GM21529 (cell line): Measurements from ENCODE around the gene IKBKG.
A peak's percentile ranks its signal among the peaks of the same experiment; 100 is the strongest.
"Not testable (repeated sequence)": the region's sequence is repeated elsewhere in the genome, so short reads cannot be mapped to it uniquely, and the experiment has no call there.

Source experiments
- ATAC-seq: cut with Tn5 transposase; IDR thresholded peaks from one replicate; pipeline ENCODE4 v1.9.1; 2021; ENCODE audit not compliant: unreplicated experiment

IKBKG gene

DNA sequence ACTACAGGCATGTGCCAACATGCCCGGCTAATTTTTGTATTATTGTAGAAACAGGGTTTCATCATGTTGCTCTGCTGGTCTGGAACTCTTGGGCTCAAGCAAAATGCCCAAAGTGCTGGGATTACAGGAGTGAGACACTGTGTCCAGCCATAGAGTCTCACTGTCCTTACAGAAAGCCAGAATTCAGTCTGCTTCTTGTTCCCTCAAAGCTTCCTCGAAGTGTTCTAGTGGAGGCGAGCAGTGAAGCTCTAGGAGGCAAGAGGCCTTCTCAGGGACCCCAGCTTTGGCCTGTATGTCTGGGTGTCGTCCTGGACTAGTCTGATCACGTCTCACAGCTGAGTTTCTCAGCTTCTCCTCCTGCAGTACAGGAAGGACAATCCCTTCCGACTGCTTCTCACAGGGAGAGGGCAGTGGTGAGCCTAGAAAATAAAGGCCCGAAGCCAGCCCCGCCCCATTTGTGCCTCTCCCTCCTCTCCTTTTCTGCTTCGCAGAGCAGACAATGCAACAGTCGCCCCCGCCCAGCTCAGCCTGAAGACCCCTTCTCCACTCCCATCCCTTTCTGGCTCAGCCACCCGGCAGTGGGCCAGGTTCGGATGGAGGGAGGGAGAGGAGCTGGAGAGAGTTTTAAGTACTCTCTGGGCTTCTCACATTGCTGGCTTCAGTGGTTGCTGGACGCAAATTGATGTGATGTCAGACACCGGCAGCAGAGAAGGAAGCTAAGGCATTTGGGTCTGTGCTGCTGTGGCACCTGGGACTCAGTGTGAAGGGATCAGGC, 20.3 kb upstream of the IKBKG start:
- peak; percentile 74 for ATAC-seq

DNA sequence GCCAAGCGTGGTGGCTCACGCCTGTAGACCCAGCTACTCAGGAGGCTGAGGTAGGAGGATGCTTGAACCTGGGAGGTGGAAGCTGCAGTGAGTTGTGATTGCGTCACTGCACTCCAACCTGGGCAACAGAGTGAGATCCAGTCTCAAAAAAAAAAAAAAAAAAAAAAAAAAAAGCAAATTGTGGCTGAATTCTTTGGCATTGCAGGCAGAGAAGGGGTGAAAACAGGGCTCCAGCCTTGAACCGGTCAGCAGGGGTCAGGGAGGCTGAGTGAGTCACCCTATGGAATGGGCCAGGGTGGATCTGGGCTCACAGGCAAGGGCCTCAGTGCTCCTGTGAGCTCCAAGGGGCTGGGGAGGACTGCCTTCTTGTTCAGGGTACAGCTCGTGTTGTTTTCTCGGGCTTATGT, 18.2 kb upstream of the IKBKG start:
- no peak for ATAC-seq

DNA sequence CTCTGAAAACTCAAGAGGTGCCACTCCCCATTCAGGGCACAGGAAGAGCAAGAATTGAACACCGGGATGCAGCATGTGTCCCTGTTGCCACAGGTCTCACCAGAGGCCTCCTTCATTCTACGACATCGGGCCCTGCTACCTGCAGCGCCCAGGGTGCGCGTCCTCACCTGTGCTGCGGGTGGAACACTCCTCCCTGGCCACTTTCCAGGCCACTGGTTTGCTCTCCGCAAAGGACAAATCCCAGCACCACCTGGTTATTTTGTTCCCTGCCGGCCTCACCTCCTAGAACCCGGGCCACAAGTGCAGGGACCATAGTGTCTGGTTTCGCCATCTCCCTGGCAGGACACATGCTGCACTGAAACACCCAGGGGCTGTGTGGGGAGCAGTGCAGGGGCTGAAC, 17.1 kb upstream of the IKBKG start:
- no peak for ATAC-seq

DNA sequence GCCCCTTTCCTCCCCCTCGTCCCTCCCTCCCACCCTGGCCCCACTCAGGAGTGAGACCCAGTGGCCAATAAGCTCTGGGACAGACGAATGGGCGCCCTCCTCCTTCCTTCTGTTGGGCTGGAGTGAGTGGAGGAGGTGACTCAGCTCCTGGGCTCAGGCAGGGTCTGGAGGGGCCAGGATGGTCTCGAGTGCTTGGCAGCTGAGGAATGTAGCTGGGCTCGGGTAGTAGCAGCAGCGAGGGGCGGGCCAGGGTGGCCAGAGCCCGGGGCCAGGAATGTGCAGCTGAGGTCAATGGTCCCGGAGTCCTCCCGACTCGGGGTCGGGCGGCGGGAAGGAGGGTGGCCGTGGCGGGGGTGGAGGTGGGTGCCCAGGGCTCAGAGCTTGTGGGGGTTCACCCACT, 15.8 kb upstream of the IKBKG start:
- no peak for ATAC-seq

DNA sequence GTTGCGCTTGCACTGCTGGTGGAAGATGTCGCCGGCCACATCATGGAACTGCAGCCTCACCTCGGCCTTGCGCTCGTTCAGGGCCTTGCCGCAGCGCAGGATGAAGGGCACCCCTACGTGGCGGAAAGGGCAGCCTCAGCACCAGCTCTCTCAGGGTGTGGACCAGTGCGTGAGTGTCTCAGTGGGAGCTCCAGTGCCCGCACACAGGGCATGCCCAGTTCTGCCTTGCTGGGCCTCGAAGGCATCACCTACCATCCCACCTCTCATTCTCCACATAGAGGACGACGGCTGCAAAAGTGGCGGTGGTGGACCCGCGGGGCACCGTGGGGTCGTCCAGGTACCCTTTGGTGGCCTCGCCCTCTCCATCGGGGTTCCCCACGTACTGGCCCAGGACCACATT, 14.7 kb upstream of the IKBKG start:
- no peak for ATAC-seq

DNA sequence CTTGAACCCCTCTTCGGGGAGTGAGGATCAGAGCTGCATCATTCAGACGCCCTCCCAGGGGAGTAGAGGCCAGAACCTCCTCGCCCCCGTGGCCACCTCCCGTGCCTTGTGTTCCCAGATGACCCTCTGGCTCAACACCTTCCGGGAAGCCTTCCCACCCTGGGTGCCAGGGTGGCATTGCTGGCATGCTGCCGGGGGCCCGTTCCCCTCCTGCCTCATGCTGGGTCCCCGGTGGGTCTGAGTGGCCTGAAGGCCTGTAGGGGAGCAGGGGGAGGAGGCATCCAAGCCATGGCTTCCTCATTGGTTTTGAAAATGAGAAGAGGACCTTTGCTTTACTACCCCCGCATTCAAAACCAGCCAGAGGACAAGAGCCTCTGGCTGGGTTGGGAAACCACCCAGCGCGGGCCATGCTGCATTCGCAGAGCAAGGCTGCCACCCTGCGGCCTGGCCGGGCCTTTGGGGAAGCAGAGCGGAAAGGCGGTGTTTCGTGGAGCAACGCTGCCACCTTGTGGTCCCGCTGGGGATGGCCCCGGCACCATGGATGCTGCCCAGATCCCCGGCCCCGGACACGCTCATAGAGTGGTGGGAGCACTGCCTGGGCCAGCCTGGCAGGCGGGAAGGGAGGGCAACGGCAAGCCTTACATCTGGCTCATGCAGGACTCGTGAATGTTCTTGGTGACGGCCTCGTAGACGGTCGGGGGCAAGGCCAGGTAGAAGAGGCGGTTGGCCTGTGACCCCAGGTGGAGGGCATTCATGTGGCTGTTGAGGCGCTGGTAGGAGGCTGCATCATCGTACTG, 12.7 kb upstream of the IKBKG start:
- peak; percentile 96 for ATAC-seq

DNA sequence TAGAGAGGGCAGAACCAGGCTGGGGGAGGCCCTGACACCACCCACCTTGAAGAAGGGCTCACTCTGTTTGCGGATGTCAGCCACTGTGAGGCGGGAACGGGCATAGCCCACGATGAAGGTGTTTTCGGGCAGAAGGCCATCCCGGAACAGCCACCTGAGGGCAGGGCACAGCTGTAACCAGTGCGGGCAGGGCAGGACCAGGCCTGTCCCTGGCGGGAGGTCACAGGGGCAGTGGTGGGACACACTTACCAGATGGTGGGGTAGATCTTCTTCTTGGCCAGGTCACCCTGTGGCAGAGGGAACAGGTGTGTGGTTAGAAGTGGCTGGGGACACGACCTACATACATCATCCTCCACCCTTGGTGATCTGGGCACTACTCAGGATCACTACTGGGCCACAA, 11.5 kb upstream of the IKBKG start:
- ATAC-seq, result no peak

DNA sequence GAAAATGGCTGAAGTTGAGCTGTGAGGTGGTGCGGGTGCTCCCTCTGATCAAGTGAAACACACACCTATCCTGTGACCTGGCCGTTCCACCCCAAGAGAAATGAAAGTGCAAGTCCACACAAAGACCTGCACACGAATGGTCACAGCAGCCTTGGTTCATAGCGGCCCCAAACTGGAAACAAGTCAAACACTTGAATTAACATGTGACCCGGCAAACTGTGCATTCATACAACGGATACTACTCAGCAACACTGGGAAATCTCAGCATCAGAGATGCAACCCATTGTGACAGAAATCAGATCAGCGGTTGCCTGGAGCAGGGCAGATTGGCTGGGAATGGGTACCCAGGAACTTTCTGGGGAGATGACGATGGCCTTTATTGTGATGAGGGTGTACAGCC, 8.3 kb upstream of the IKBKG start:
- no peak for ATAC-seq

DNA sequence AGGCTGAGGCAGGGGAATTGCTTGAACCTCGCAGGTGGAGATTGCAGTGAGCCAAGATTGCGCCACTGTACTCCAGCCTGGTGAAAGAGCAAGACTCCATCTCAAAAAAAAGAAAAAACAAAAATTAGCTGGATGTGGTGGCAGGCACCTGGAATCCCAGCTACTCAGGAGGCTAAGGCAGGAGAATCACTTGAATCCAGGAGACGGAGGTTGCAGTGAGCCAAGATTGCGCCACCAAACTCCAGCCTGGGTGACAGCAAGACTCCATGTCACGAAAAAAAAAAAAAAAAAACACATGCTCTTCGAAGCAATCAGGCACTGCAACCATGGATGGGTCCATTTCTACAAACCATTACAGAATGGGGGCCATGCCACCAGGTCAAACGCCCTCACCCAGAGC, 7.1 kb upstream of the IKBKG start:
- ATAC-seq, result not testable (repeated sequence)

DNA sequence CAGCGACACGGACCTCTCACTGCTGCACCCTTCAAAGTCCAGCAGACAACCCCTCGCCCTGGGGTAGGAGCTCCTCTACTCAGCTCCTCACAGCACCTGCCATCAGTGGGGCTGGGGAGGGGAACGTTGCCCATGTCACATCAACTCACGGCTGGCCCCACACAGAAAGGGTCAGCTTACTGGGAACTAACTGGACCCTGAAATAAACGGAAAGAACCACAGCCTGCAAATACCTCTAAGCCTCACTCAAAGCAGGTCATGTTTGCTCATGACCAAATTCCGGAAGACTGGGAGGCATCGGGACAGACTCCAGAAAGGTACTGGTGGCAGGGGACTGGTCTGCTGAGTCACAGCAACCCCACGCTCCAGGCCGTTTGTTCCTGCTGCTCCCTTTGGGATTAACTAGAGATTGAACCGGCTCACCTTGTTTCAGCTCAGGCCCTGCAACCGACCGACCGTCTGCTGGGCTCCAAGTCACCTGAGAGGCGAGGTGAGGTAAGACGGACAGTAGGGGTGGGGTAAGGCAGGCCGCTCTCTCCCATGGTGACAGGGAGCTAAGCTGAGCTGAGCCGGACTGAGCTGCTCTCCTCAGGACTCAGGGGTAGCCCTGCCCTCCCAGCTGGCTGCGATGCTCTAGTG, 6.4 kb upstream of the IKBKG start:
- ATAC-seq, result no peak

DNA sequence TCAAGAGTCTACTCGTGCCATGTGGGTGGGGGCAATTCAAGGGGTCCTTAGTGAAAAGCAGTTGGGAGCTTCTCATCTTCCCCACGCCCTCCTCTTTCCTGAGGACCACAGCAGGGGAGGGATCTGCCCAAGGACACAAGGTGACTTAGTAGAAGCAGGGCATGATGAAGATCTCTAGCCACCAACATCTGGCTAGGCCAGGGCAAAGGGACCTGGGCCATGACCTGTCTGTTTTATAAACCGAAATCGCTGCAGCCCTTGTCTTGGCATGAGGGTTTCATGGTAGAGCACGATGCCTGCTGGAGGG, 5.9 kb upstream of the IKBKG start:
- no peak for ATAC-seq

DNA sequence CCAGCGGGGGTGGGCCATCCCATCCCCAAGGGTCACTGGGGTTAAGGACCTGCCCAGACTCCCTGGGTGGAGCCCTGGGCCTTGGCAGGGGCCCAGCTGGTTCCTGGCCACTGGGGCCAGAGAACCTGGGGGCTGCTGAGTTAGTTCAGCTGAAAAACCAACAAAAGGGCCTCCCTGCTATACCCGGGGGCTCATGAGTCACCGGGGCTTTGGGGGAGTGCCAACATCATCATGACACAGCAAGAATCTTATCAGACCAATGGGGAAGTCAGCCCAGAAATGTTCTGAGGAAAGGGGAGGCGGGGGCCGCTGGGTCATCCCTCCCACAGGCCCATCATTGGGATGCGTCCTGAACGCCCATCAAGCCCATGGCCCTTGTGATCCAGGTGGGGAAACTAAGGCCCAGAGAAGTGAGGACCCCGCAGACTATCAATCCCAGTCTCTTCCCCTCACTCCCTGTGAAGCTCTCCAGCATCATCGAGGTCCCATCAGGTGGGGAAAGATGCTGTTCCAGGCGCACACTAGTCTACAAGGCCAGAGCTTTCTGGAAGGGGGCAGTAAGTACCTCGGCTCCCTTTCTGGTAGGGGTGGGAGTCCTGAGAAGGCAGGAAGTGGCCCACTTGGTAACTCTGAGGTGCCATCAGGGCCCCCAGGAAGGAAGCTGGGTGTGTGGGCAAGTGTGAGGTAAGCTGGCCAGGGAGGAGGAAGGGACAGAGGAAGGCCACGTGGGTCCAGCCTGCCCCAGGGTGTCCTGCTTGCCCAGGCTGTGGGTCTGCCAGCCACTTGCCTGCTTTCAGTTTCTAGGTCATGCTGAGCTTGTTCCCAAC, 5.3 kb upstream of the IKBKG start:
- ATAC-seq, result no peak

DNA sequence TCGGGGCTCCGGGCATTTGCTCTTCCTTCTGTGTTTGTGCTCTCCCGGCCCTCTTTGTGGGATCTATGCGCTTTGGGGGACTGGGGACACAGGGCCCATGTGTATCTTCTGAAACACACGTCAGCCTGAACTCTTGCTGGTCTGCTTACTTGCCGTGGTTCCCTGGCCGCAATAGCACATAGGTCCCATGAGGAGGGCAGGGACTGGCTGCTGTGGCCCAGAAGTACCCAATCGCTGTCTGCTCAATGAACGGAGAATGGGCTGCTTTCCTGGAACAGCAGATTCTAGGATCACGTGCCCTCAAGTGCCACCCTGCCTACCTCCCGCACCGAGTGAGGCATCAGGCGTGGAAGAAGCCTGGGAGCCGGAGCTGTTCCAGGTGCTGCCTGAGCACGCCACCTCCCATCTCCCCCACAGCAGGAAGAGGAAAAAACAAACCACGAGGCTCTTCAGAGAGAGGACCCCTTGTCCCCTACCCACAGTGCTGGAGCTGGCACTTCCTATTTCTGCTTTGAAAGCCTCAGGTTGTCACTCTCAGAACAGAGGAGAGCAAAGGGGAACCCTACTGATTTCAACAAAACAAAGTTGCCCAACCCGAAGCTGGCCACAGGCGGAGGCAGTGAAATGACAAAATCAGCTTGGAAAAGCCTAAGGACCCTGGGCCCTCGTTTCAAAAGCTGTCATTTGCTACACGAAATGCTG, 4.5 kb upstream of the IKBKG start:
- ATAC-seq, result no peak

DNA sequence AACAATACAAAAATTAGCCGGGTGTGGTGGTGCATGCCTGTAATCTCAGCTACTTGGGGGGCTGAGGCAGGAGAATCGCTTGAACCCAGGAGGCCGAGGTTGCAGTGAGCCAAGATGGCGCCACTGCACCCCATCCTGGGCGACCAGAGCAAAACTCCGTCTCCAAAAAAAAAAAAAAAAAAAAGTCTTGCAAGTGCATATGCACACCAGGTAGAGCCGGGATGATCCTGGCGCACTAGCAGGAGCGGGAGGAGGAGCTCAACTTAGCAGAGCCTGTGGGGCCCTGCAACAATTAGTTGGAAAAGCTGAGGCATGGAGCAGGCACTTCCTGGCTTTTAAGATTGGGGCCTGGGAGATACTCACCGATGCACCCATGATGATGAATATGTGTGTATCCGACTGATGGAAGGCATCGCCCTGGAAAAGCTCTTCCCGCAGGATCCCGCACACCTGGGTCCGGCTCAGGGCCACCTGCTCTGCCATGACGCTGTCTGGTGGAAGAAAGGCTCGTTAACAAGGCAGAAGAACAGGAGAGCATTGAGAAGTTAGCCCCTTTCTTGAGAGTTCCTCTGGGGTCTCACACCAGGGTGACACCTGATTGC, 1.6 kb upstream of the IKBKG start:
- no peak for ATAC-seq

DNA sequence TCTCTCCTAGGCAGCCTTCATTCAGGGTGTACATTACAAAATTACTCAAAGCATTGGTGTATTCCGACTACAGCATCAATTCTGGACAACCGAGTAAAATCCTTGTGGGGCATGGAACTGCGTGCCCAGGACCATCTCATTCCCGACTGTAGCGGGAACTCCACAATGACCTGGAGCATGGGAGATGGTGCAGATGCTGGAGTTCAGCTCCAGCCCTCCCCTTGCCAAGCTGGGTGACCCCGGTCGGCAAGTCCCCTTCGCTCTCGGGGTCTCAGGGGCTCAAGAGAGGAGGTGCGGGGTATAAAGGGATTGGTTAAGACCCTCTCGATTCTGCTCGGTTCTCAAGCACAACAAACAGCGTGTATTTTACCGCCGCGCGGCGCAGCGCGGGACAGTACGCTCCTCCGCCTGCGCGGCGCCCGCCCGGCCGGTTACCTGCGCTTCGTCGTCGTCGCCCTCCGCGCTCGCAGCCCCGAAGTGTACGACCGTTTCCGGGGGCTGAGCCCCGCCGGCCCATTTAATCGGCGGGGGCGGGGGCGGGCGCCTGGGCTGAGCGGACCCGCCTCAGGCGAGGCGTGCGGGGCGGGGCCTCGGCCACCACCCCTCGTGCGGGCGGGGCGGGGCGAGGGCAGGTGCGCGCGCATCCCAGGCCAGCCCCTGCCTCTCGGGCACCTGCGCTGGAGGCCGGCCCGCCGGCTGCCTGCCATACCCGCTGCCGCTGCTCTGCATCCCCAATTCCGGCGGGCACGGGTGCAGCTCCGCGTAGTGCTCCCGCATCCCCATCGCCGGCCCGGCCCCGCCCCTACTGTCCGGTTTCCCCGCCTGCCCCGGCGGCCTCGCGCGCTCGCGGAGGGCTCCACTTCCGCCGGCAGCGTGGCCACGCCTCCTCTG, 821 bp upstream of the IKBKG start, which contains the start of gene G6PD:
G6PD (minus strand) TSS at position 493 of the 891 bp plus-strand sequence. CDS start 691 bp downstream, outside the sequence.
- peak; percentile 45 for ATAC-seq

DNA sequence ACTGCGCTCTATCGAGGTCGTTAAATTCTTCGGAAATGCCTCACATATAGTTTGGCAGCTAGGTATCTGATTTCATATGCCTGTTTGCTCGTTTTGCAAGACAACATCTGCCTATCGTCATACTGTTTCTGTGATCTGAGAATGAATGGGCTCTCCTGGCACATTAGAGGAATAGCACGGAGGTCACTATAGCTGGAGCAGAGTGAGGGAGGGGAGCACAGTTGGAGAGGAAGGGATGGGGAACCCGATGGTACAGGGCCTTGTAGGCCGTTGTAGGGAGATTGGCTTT, 552 bp downstream of the IKBKG start:
- ATAC-seq, result no peak

DNA sequence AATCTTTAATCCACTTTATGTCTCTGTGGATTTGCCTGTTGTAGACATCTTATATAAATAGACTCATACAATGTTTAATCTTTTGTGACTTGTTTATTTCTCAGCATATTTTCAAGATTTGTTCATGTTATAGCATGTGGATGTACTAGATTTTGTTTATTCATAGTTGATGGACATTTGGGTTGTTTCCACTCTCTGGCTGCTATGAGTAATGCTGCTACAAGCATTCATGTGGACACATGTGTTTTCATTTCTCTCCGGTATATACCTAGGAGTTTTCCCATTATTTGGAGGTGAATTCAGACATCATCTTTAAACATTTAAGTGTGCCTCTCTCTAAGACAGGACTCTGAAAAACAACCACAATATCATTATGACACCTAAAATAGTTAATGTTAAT, 2.3 kb downstream of the IKBKG start:
- no peak for ATAC-seq

DNA sequence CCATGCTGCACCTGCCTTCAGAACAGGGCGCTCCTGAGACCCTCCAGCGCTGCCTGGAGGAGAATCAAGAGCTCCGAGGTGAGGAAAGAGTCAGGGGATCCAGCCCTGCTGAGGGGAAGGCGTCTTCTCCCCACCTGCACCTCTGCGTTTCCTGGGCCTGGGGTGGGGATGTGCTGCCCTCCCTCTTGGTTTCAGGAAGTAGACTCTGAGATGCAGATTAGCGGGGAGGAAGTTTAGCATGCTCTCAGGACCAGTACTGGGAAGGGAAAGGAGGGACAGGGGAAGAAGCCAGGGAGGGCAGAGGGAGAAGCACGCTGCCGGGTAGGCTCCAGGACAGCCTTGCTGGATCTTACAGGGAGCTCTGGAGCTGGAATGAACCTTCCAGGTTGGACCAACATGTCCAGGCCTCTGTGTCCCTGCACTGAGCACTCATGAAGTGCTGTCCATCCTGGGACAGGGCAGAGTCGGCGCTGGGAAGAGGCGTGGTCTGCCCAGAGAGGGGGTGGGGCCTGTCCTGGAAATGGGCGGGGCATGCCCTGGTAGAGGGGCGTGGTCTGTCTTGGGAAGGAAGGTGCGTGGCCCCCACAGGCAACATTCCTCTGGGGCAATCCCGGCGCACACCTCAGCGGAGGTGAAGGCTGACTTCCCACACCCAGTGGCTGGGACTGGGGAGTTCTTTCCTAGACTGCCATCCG, 4.8 kb downstream of the IKBKG start:
- ATAC-seq, result not testable (repeated sequence)
